ENCODE results near the gene RHD.
"Not testable (repeated sequence)": the region's sequence is repeated elsewhere in the genome, so short reads cannot be mapped to it uniquely, and the experiment has no call there.

Gene RHD

DNA sequence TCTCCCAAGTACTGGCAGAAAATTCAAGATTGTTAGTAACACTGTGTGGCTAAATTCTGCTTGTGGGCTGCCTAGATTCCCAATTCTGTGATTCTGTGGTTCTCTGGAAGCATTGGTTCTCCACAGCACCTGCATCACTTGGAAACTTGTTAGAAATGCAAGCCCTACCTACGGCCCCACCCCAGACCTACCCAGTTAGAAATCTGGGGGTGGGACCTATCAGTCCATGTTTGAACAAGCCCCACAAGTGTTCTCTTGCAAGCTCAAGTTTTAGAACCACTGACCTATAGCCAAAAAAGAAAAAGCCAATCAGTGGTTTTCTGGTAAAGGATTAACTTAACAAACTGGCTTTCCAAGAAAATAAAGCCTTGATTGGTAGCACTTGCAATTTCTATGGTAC is 35.9 kb downstream of the RHD start:
- not testable (repeated sequence) for DNase-seq

- DNase-seq, result not testable (repeated sequence)
These were observed 36.8 kb downstream of the RHD start for GRCh38 chr1:25309085-25309484.

DNA sequence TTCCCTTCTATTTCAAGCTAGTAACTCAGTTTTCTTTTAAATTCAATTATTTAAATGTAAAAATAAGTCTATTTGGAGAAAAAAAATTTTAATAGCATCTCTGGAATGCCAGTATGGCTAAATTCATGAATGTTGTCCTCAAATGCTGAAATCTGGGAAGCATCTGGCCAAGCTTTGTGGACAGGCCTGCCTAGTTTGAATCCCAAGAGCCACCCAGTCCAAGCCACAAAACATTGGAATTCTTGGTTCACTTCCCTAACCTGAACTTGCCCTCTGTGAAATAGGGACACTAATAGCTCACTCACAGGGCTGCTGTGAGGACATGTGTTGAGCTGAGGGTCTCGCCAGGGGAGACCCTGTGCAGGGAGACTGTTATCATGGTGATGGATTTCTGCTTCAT is 37.2 kb downstream of the RHD start:
- DNase-seq, result not testable (repeated sequence)

DNA sequence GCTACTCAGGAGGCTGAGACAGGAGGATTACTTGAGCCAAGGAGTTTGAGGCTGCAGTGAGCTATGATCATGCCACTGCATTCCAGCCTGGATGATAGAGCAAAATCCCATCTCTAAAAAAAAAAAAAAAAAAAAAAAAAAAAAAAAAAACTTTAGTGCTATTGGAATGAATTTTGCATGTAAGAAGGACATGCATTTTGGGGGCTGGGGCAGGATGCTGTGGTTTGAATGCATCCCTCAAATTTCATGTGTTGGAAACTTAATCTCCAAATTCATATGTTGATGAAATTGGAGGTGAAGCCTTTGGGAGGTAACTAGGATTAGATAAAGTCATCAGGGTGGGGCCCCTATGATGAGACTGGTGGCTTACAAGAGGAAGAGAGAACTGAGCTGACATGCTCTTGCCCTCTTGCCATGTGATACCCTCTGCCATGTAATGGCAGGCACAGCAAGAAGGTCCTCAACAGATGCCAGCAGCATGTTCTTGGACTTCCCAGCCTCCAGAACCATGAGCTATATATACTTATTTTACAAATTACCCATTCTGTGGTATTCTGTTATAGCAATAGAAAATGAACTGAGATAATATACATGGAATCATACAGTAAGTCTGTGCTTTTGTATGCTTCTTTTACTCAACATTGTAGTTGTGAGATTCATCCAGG is 40.6 kb downstream of the RHD start:
- not testable (repeated sequence) for DNase-seq

- not testable (repeated sequence) for DNase-seq
These were observed 48.1 kb downstream of the RHD start for GRCh38 chr1:25320314-25320938.

- DNase-seq, result not testable (repeated sequence)
These were observed 49.8 kb downstream of the RHD start for GRCh38 chr1:25322127-25322526.

GRCh38 chr1:25324407-25324806 is 52.1 kb downstream of the RHD start:
- not testable (repeated sequence) for DNase-seq

DNA sequence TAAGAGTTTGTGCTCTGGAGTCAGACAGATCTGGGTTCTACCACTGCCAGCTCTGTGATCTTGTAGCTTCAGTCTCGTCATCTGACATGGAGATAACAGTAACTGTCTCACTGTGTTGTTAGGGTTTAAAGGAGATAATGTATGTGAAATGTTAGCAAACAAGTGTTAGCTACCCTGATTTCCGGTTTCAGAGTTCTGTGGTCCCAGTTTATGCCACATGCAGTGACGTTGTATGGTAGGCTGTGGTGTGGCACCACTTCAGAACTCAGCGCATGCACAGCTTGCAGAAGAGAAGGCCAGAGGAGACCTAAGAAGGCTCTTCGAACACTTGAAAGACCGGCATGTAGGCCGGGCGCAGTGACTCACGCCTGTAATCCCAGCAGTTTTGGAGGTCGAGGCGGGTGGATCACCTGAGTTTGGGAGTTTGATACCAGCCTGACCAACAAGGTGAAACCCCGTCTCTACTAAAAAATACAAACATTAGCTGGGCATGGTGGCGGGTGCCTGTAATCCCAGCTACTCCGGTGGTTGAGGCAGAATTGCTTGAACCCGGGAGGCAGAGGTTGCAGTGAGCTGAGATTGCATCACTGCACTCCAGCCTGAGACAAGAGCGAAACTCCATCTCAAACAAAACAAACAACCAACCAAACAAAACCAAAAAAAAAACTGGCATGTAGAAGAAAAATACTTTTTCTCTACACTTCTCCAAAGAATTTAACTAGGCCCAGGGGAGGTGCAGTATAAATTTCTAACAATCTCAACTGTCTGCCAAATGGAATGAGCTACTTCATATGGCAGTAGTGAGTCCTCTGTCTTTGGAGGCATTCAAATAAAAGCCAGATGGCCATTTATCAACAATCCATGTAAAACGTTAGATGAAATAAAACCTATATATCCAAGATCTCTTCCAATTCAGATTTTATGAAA is 55.8 kb downstream of the RHD start:
- DNase-seq, result not testable (repeated sequence)

DNA sequence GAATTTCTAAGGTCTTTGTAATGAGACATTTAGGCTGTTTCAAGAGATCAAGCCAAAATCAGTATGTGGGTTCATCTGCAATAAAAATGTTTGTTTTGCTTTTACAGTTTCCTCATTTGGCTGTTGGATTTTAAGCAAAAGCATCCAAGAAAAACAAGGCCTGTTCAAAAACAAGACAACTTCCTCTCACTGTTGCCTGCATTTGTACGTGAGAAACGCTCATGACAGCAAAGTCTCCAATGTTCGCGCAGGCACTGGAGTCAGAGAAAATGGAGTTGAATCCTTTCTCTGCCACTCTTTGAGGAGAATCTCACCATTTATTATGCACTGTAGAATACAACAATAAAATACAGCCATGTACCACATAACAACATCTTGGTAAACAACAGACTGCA is 56.5 kb downstream of the RHD start:
- DNase-seq, result not testable (repeated sequence)

- not testable (repeated sequence) for DNase-seq
These were observed 57.0 kb downstream of the RHD start for GRCh38 chr1:25329336-25329735.

GRCh38 chr1:25329950-25330349 is 57.6 kb downstream of the RHD start:
- DNase-seq, result not testable (repeated sequence)

DNA sequence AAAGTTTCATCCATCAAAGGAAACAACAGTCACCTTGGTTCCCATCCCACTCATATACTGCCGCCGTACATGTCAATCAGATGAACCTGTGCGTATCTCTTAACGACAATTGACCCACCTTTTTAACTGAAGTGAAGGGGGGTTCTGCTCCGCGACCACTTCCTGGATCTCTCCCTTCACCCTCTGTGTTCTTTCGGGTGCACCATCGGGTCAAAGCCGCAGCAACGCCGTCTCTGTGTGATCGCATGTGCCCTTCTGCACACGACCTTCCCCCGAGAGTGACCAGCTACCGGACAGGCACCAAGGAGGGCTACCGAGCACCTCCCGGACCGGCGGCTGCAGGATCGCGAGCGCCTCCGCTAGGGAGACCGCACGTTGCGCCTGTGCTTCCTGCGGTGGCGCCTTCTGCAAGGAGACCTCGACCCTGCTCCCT is 64.6 kb downstream of the RHD start:
- peak; percentile 44 for DNase-seq

- DNase-seq, result peak; percentile 63
These were observed 65.3 kb downstream of the RHD start for GRCh38 chr1:25337483-25338187.

GRCh38 chr1:25338188-25338981 is 66.1 kb downstream of the RHD start, which contains the start of gene TMEM50A:
Gene TMEM50A (plus strand): TSS chr1:25338334. CDS start chr1:25340487, 2,153 bp downstream.
- DNase-seq, result peak; percentile 95

- DNase-seq, result no peak
These were observed 66.7 kb downstream of the RHD start for GRCh38 chr1:25338986-25339385.

GRCh38 chr1:25341746-25342145 is 69.4 kb downstream of the RHD start:
- DNase-seq, result no peak

DNA sequence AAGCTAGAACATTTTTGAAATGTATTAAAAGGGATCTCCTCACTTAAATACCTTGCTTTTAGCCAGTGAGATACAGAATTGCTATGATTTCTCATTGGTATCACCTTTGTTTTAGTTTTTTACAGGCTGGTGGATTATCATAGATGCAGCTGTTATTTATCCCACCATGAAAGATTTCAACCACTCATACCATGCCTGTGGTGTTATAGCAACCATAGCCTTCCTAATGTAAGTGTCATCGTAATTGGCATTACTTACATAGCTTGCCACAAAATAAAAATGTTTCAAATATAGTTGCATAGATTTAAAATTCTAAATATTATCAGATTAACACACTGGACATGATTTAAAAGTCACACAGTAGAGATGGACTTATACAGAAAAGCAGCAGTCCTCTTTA is 70.5 kb downstream of the RHD start:
- no peak for DNase-seq

GRCh38 chr1:25343872-25344271 is 71.6 kb downstream of the RHD start:
- no peak for DNase-seq

DNA sequence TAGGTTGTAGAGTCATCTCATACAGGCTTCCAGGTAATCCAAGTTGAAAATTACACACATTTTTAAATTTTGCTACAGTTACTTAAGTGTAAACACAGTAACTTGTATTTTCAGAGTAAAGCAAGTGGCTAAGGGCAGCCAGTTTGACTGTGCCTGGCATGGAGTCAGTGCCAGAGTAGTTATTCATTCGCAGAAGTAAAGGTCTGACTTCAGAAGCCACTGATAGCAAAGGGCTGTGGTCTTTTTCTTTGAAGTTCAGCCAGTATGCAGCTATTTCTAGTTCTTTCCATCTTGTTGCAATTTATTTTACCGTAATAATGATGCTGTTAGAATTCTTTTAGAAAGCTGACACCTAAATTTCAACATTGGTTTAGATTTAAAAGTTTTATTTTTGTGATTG is 75.2 kb downstream of the RHD start:
- DNase-seq, result no peak

GRCh38 chr1:25349606-25350005 is 77.3 kb downstream of the RHD start:
- DNase-seq, result no peak

- DNase-seq, result no peak
These were observed 83.6 kb downstream of the RHD start for GRCh38 chr1:25355841-25356395.
